GM12878 (cell line): ENCODE data around the gene ZNF672. TPM values are rescaled to one million over a fixed set of nuclear protein-coding genes. Genes with fewer than 3 reads are reported as not detected.

Experiments used
- ATAC-seq: fragments of 200-7000 bp; cut with Tn5 transposase; 3 replicates; pipeline ENCODE4 v1.9.1; 2020; ENCODE audit warnings: mild to moderate bottlenecking, moderate library complexity
- BruUV-seq: library from RNA; stranded (reverse); fragments of 400-500 nt; replicated peaks from 2 replicates; lab custom pipeline; 2021; lab: Mats Ljungman, UMichigan
- CTCF ChIA-PET: fragments of 300-600 bp; sonication (Branson Sonifier 250); formaldehyde crosslinking; extraction: SDS; loops from one replicate; lab custom pipeline; 2021; ENCODE audit warnings: inconsistent platforms; lab: Yijun Ruan, JAX
- POLR2A ChIA-PET: fragments of 350-600 bp; formaldehyde crosslinking; extraction: SDS; loops from one replicate; lab custom pipeline; 2021; ENCODE audit warnings: inconsistent platforms; lab: Charles Lee
- RAD21 ChIA-PET: fragments of 300-600 bp; sonication (Branson Sonifier 250); formaldehyde crosslinking; loops from one replicate; lab custom pipeline; 2023; ENCODE audit warnings: antibody characterized with exemption; ENCODE audit not compliant: unreplicated experiment; lab: Charles Lee
- SMC1A ChIA-PET: fragments of 300-600 bp; sonication (Branson Sonifier 250); formaldehyde crosslinking; loops from one replicate; lab custom pipeline; 2023; ENCODE audit not compliant: unreplicated experiment, uncharacterized antibody; lab: Charles Lee
- DNase-seq: peaks from one replicate; pipeline ENCODE4 v3.0.0-alpha.2; 2011; ENCODE audit warnings: low read depth, low spot score
- FAIRE-seq: peaks from 3 replicates; lab custom pipeline; 2011; peaks lifted over from hg19 to GRCh38; lab: Jason Lieb, UNC
- H2AFZ ChIP-seq: 2 replicates; pipeline ENCODE4 v1.6.0; 2011; ENCODE audit warnings: low read depth, low read length, control low read depth; ENCODE audit not compliant: control insufficient read depth
- H3K27ac ChIP-seq: 2 replicates; pipeline ENCODE4 v1.5.1; 2011; ENCODE audit warnings: control low read depth; ENCODE audit not compliant: control insufficient read depth, insufficient read depth
- H3K27me3 ChIP-seq, 2 experiments: replicated peaks in 1 of 2; 2 replicates each; pipeline versions ENCODE4 v1.6.0 to v1.6.1; 2011; ENCODE audit warnings: low read length in 1 of 2; ENCODE audit not compliant: control insufficient read depth in 2 of 2, insufficient read depth in 2 of 2
- H3K36me3 ChIP-seq, 2 experiments: 2 replicates each; pipeline ENCODE4 v1.5.1; 2011; ENCODE audit warnings: low read length in 1 of 2; ENCODE audit not compliant: control insufficient read depth in 2 of 2, insufficient read depth in 2 of 2
- H3K4me1 ChIP-seq: 2 replicates; pipeline ENCODE4 v1.6.1; 2011; ENCODE audit warnings: mild to moderate bottlenecking, low read length, moderate library complexity, mixed read lengths; ENCODE audit not compliant: control insufficient read depth, insufficient read depth
- H3K4me2 ChIP-seq: 2 replicates; pipeline ENCODE4 v1.6.0; 2011; ENCODE audit warnings: control low read depth; ENCODE audit not compliant: control insufficient read depth, insufficient read depth
- H3K4me3 ChIP-seq: fragments of 200-600 bp; sonication (generic); 2 replicates; pipeline ENCODE4 v1.5.1; 2016
- H3K79me2 ChIP-seq: 2 replicates; pipeline ENCODE4 v1.6.0; 2011; ENCODE audit warnings: low read length; ENCODE audit not compliant: control insufficient read depth, insufficient read depth
- H3K9ac ChIP-seq: 2 replicates; pipeline ENCODE4 v1.8.0; 2011; ENCODE audit warnings: low read length, control low read depth, mixed read lengths; ENCODE audit not compliant: control insufficient read depth, insufficient read depth
- H3K9me3 ChIP-seq: replicated peaks from 3 replicates; pipeline ENCODE4 v1.5.1; 2011; ENCODE audit warnings: mild to moderate bottlenecking, low read length; ENCODE audit not compliant: control insufficient read depth, insufficient read depth
- H4K20me1 ChIP-seq: 2 replicates; pipeline ENCODE4 v1.6.0; 2011; ENCODE audit not compliant: control insufficient read depth, insufficient read depth
- PRDM15 ChIP-seq: fragments of 450-650 bp; formaldehyde crosslinking; IDR thresholded peaks from 2 replicates; pipeline ENCODE4 v1.4.0; 2020; ENCODE audit warnings: mild to moderate bottlenecking, moderate library complexity
- ZNF622 ChIP-seq: fragments of 450-650 bp; IDR thresholded peaks from 2 replicates; pipeline ENCODE4 v1.6.1; 2017; ENCODE audit warnings: mild to moderate bottlenecking, inconsistent platforms
- WGBS: methylation state at CpG from one replicate; pipeline ENCODE4 v1.1.6; 2016; ENCODE audit warnings: low lambda C conversion rate; ENCODE audit not compliant: insufficient replicate concordance, insufficient coverage; ENCODE audit errors: missing lambda C conversion rate; 5-methylcytosine and 5-hydroxymethylcytosine counted together
- in situ Hi-C: fragments of 300-500 bp; cut with MboI; formaldehyde crosslinking; loops from 9 replicates; pipeline ENCODE4 v1.14.3; 2018; ENCODE audit warnings: mixed read lengths
- intact Hi-C: fragments of 100-400 bp; cut with micrococcal nuclease; formaldehyde crosslinking; loops from one replicate; pipeline ENCODE4 v1.14.2; 2022; ENCODE audit not compliant: unreplicated experiment
- polyA plus RNA-seq, 11 experiments: library from polyadenylated mRNA; depleted of rRNA in 4 of 11; unstranded in 6 of 11; stranded (reverse) in 5 of 11; fragments of >200 nt; fragmentation: Nextera tagmentation in 4 of 11; fragmentation: Illumina TruSeq in 1 of 11; extraction: Ambion mirVana in 4 of 11; extraction: Trizol in 1 of 11; gene quantifications; 1 replicate in 1 of 11; 2 replicates in 10 of 11; pipeline versions ENCODE4 v1.2.1 to v1.2.3, GENCODE V29; 2011 to 2016; ENCODE audit warnings: inconsistent platforms in 2 of 11, missing spikeins in 2 of 11, low read depth in 1 of 11
- total RNA-seq, 4 experiments: library from RNA; depleted of rRNA in 3 of 4; stranded (reverse); fragments of >200 nt in 3 of 4; fragmentation: Illumina TruSeq in 1 of 4; extraction: Trizol in 1 of 4; gene quantifications; 2 replicates each; pipeline versions ENCODE4 v1.2.1 to v1.2.3, GENCODE V29; 2013 to 2021

ZNF672 gene
- total and polyA plus RNA-seq, 10 of the 15 experiments (the other 5 are each of a cell fraction or from before 2014, with no cell fraction given) = 2.9 to 51.3 (median 39.8) TPM

- peaks cover 22% of the 10 kb centered on the region for H3K4me1 ChIP-seq
- no peak overlapping the region for H3K9ac ChIP-seq
- 71% methylated on average over 2 of the region's 2 CpGs for WGBS
- H2AFZ ChIP-seq = no peak overlapping the region
- FAIRE-seq = no peak
- SMC1A ChIA-PET = interaction anchor here (1.6 to 5.5 kb wide), 2 partner anchors 15 to 18 kb away, joined by 6 to 36 read pairs; no protein-coding TSS in a partner anchor
- no peak for ATAC-seq
- CTCF ChIA-PET = interaction anchor here (1.9 to 2.2 kb wide), 2 partner anchors 14 to 17 kb away, joined by 6 to 11 read pairs; partner anchors contain the start of gene ZNF672
- RAD21 ChIA-PET = interaction anchor here (2.0 kb wide), 1 partner anchor 14 kb away, joined by 10 read pairs; the partner anchor contains the start of gene ZNF672
- H3K79me2 ChIP-seq = peaks cover 40% of the 10 kb centered on the region
- H4K20me1 ChIP-seq = no peaks in the 10 kb centered on the region; the same call in 1 of the 2 replicates
- H3K4me2 ChIP-seq = peak overlapping the region; percentile 97
- peak overlapping the region; percentile 79; the same call in 1 of the 2 replicates for H3K4me3 ChIP-seq
- BruUV-seq = no TSS peak
- TF ChIP-seq ZNF622 (no peak), PRDM15 (no peak)
- no peaks in the 10 kb centered on the region for H3K9me3 ChIP-seq
- H3K36me3 ChIP-seq = peaks cover 2 to 19% of the 10 kb centered on the region in 2 experiments
- POLR2A ChIA-PET = interaction anchor here (2.2 kb wide), 1 partner anchor 15 kb away, joined by 17 read pairs; the partner anchor contains the start of gene ZNF672
- DNase-seq = no peak
- no peak overlapping the region for H3K27ac ChIP-seq
- in situ Hi-C loops (no loop called here), intact Hi-C loops (loop anchor here (5.0 kb wide), 1 partner anchor 581 kb away; no protein-coding TSS in a partner anchor)
- H3K27me3 ChIP-seq = no peaks in the 10 kb centered on the region
These were observed 14.5 kb upstream of the ZNF672 start for GRCh38 chr1:248823517-248824001.
